H1 (cell line): Measurements from ENCODE around the gene SH3RF3. TPM values are rescaled to one million over a fixed set of nuclear protein-coding genes. Genes with fewer than 3 reads are reported as not detected.

ENCODE experiments used
- CTCF ChIA-PET: fragments of 300-600 bp; sonication (Branson Sonifier 250); formaldehyde crosslinking; loops from one replicate; lab custom pipeline; 2021; ENCODE audit not compliant: partially characterized antibody; lab: Charles Lee
- POLR2A ChIA-PET: fragments of 300-600 bp; sonication (Branson Sonifier 250); formaldehyde crosslinking; loops from one replicate; lab custom pipeline; 2021; ENCODE audit warnings: inconsistent platforms; ENCODE audit not compliant: partially characterized antibody; lab: Charles Lee
- DNase-seq, 2 experiments: peaks; one replicate each; pipeline versions ENCODE4 v3.0.0 to v3.0.0-alpha.2; 2010 to 2022; ENCODE audit warnings: low spot score in 2 of 2, low read depth in 1 of 2, mixed read lengths in 1 of 2
- FAIRE-seq: peaks from 2 replicates; lab custom pipeline; 2011; peaks lifted over from hg19 to GRCh38; lab: Jason Lieb, UNC
- H2AFZ ChIP-seq: 2 replicates; pipeline ENCODE4 v1.8.1; 2012; ENCODE audit warnings: low read length, inconsistent platforms
- H2AK5ac ChIP-seq: 2 replicates; pipeline ENCODE4 v1.6.1; 2013; ENCODE audit warnings: low read depth, low read length
- H2BK120ac ChIP-seq: replicated peaks from 2 replicates; pipeline ENCODE3; 2013; ENCODE audit warnings: low read depth, low read length, inconsistent platforms
- H2BK12ac ChIP-seq: 2 replicates; pipeline ENCODE4 v1.6.1; 2013; ENCODE audit warnings: low read depth, low read length
- H2BK15ac ChIP-seq: 2 replicates; pipeline ENCODE4 v1.6.1; 2013; ENCODE audit warnings: low read length
- H2BK20ac ChIP-seq: 2 replicates; pipeline ENCODE4 v1.6.1; 2013; ENCODE audit warnings: low read length
- H2BK5ac ChIP-seq: 2 replicates; pipeline ENCODE4 v1.6.1; 2013; ENCODE audit warnings: low read depth, low read length
- H3K14ac ChIP-seq: 2 replicates; pipeline ENCODE4 v1.6.1; 2013; ENCODE audit warnings: inconsistent platforms; ENCODE audit not compliant: insufficient read length
- H3K18ac ChIP-seq: 2 replicates; pipeline ENCODE4 v1.6.1; 2013; ENCODE audit warnings: low read length; ENCODE audit errors: extremely low read depth
- H3K23ac ChIP-seq: 2 replicates; pipeline ENCODE4 v1.6.1; 2013; ENCODE audit warnings: inconsistent platforms; ENCODE audit not compliant: insufficient read length
- H3K23me2 ChIP-seq: 2 replicates; pipeline ENCODE4 v1.6.1; 2013; ENCODE audit warnings: low read depth, low read length
- H3K27ac ChIP-seq: 2 replicates; pipeline ENCODE4 v1.6.1; 2011; ENCODE audit warnings: low read depth, low read length, inconsistent platforms
- H3K27me3 ChIP-seq, 4 experiments: replicated peaks in 1 of 4; 1 replicate in 1 of 4; 2 replicates in 3 of 4; pipeline versions ENCODE4 v1.6.1 to v1.8.1; 2011 to 2013; ENCODE audit warnings: low read length in 3 of 4, mild to moderate bottlenecking in 3 of 4, inconsistent platforms in 2 of 4, mixed read lengths in 2 of 4, moderate library complexity in 1 of 4; ENCODE audit not compliant: control insufficient read depth in 3 of 4, insufficient read depth in 3 of 4; ENCODE audit errors: extremely low read depth in 1 of 4
- H3K36me3 ChIP-seq, 4 experiments: 2 replicates each; pipeline versions ENCODE4 v1.6.1 to v1.8.1; 2011 to 2013; ENCODE audit warnings: mild to moderate bottlenecking in 4 of 4, low read length in 3 of 4, moderate library complexity in 2 of 4, control low read depth in 1 of 4, inconsistent platforms in 1 of 4; ENCODE audit not compliant: insufficient read depth in 4 of 4, control insufficient read depth in 2 of 4
- H3K4ac ChIP-seq: replicated peaks from 2 replicates; pipeline ENCODE3; 2013; ENCODE audit warnings: low read length, low read depth, mixed read lengths, inconsistent platforms; ENCODE audit not compliant: insufficient read length
- H3K4me1 ChIP-seq, 4 experiments: replicated peaks in 1 of 4; 1 replicate in 1 of 4; 2 replicates in 3 of 4; pipeline versions ENCODE4 v1.6.1 to v1.8.1; 2011 to 2013; ENCODE audit warnings: low read length in 3 of 4, inconsistent platforms in 2 of 4, mixed read lengths in 1 of 4; ENCODE audit not compliant: insufficient read depth in 4 of 4, control insufficient read depth in 3 of 4
- H3K4me2 ChIP-seq, 2 experiments: 2 replicates each; pipeline versions ENCODE4 v1.6.1 to v1.8.1; 2011 to 2013; ENCODE audit warnings: low read depth in 2 of 2, low read length in 2 of 2, control low read depth in 1 of 2, inconsistent platforms in 1 of 2, mild to moderate bottlenecking in 1 of 2; ENCODE audit not compliant: insufficient read depth in 1 of 2
- H3K4me3 ChIP-seq, 4 experiments: fragments of 200-600, 300-600 bp in 1 of 4; sonication (generic), shearing (Covaris generic), sonication (Bioruptor Twin) in 1 of 4; 2 replicates each; pipeline versions ENCODE4 v1.5.1 to v1.8.1; 2011 to 2016; ENCODE audit warnings: low read length in 4 of 4, low read depth in 3 of 4, control low read depth in 2 of 4, inconsistent platforms in 2 of 4, mild to moderate bottlenecking in 2 of 4, mixed read lengths in 1 of 4, moderate library complexity in 1 of 4; ENCODE audit not compliant: insufficient read depth in 2 of 4; ENCODE audit errors: extremely low read depth in 1 of 4
- H3K56ac ChIP-seq: replicated peaks from 2 replicates; pipeline ENCODE3; 2013; ENCODE audit warnings: low read depth, mild to moderate bottlenecking, mixed read lengths, low read length, inconsistent platforms; ENCODE audit not compliant: insufficient read length
- H3K79me1 ChIP-seq: 2 replicates; pipeline ENCODE4 v1.6.1; 2013; ENCODE audit warnings: low read depth, low read length, control low read depth
- H3K79me2 ChIP-seq, 2 experiments: 2 replicates each; pipeline versions ENCODE4 v1.6.1 to v1.8.1; 2012 to 2013; ENCODE audit warnings: low read length in 2 of 2, mild to moderate bottlenecking in 2 of 2, inconsistent platforms in 1 of 2; ENCODE audit not compliant: insufficient read depth in 2 of 2, control insufficient read depth in 1 of 2
- H3K9ac ChIP-seq, 4 experiments: replicated peaks in 1 of 4; 1 replicate in 1 of 4; 2 replicates in 3 of 4; pipeline versions ENCODE4 v1.6.1 to v1.8.1; 2011 to 2013; ENCODE audit warnings: low read depth in 3 of 4, low read length in 3 of 4, control low read depth in 2 of 4, mild to moderate bottlenecking in 2 of 4, moderate library complexity in 2 of 4, inconsistent platforms in 1 of 4; ENCODE audit errors: extremely low read depth in 1 of 4
- H3K9me3 ChIP-seq, 2 experiments: 2 replicates each; pipeline versions ENCODE4 v1.6.1 to v1.8.1; 2012 to 2013; ENCODE audit warnings: mild to moderate bottlenecking in 2 of 2, moderate library complexity in 2 of 2, control low read depth in 1 of 2, inconsistent platforms in 1 of 2, low read depth in 1 of 2, low read length in 1 of 2, mixed read lengths in 1 of 2; ENCODE audit not compliant: insufficient read depth in 2 of 2
- H4K20me1 ChIP-seq, 2 experiments: replicated peaks in 1 of 2; 2 replicates each; pipeline versions ENCODE3 to v1.8.1; 2011 to 2013; ENCODE audit warnings: inconsistent platforms in 2 of 2, low read length in 2 of 2, mild to moderate bottlenecking in 1 of 2; ENCODE audit not compliant: insufficient read depth in 2 of 2, control insufficient read depth in 1 of 2
- H4K5ac ChIP-seq: 2 replicates; pipeline ENCODE4 v1.6.1; 2013; ENCODE audit warnings: low read length, low read depth, mixed read lengths, inconsistent platforms; ENCODE audit not compliant: insufficient read length
- H4K8ac ChIP-seq: 2 replicates; pipeline ENCODE4 v1.8.0; 2013; ENCODE audit warnings: mild to moderate bottlenecking, moderate library complexity, low read length, inconsistent platforms; ENCODE audit not compliant: insufficient read depth; ENCODE audit errors: extremely low read depth
- H4K91ac ChIP-seq: replicated peaks from 2 replicates; pipeline ENCODE3; 2013; ENCODE audit warnings: low read length, mixed read lengths, inconsistent platforms; ENCODE audit not compliant: insufficient read length
- CREB1 ChIP-seq: IDR thresholded peaks from 2 replicates; pipeline ENCODE4 v1.6.1; 2012; ENCODE audit warnings: inconsistent platforms
- TAF1 ChIP-seq: IDR thresholded peaks from 2 replicates; pipeline ENCODE4 v1.6.1; 2011; ENCODE audit warnings: mild to moderate bottlenecking, low read depth, low read length
- TBP ChIP-seq: IDR thresholded peaks from 2 replicates; pipeline ENCODE4 v1.6.1; 2011; ENCODE audit warnings: low read depth, low read length, improper control_type of control experiment
- ZNF274 ChIP-seq: IDR thresholded peaks from 2 replicates; pipeline ENCODE4 v1.7.0; 2012; ENCODE audit warnings: low read length, borderline replicate concordance; ENCODE audit errors: extremely low read depth
- WGBS, 2 experiments: shearing (Covaris generic) in 1 of 2; methylation state at CpG; one replicate each; pipeline versions ENCODE4 v1.1.6 to v1.1.7; 2013 to 2015; ENCODE audit warnings: low lambda C conversion rate in 2 of 2, mixed read lengths in 2 of 2, inconsistent platforms in 1 of 2, low coverage in 1 of 2, missing lambda C conversion rate in 1 of 2; ENCODE audit not compliant: insufficient replicate concordance in 2 of 2, insufficient coverage in 1 of 2, insufficient read length in 1 of 2; ENCODE audit errors: extremely low coverage in 1 of 2, missing lambda C conversion rate in 1 of 2; 5-methylcytosine and 5-hydroxymethylcytosine counted together
- polyA plus RNA-seq, 7 experiments: library from polyadenylated mRNA; depleted of rRNA in 3 of 7; stranded (reverse) in 5 of 7; unstranded in 2 of 7; fragments of >200 nt in 5 of 7; fragments of 200-250 nt in 2 of 7; gene quantifications; 1 replicate in 5 of 7; 2 replicates in 1 of 7; 4 replicates in 1 of 7; pipeline versions ENCODE4 v1.2.1 to v1.2.3, GENCODE V29; 2011 to 2013; ENCODE audit warnings: missing spikeins in 2 of 7, mixed read lengths in 2 of 7
- total RNA-seq: library from RNA; stranded (reverse); fragmentation: NEBNext Ultra II Directional; extraction: Animal tissue kit (Norgen Biotek cat#: 25700); gene quantifications from 2 replicates; pipeline ENCODE4 v1.2.1, GENCODE V29; 2021

Gene SH3RF3
- total and polyA plus RNA-seq, 2 of the 8 experiments (the other 6 are each of a cell fraction or from before 2014, with no cell fraction given), result 0.11 to 0.65 TPM

GRCh38 chr2:109402980-109403840 lies 274.2 kb downstream of the SH3RF3 start:
- Histone ChIP-seq H3K18ac (no peak overlapping the region), H4K5ac (no peak overlapping the region), H2BK12ac (0 out of 2 replicates have a peak overlapping the region, but pooled peaks have one; percentile 9), H2AK5ac (no peak overlapping the region), H2BK15ac (no peak overlapping the region), H3K36me3 (no peaks in the 10 kb centered on the region), H3K23ac (no peak overlapping the region), H2BK120ac (no peak overlapping the region), H3K23me2 (no peaks in the 10 kb centered on the region; the same call in 1 of the 2 replicates), H3K79me1 (no peaks in the 10 kb centered on the region), H4K8ac (no peak overlapping the region), H3K56ac (no peak overlapping the region), H3K27me3 (no peaks in the 10 kb centered on the region), H2AFZ (no peak overlapping the region), H3K4ac (no peak overlapping the region), H3K14ac (no peak overlapping the region), H3K4me1 (peaks cover 0 to 2% (median 0%) of the 10 kb centered on the region in 4 experiments; a peak in 3 of 7 replicates), H4K91ac (no peak overlapping the region), H3K27ac (no peak overlapping the region), H4K20me1 (no peaks in the 10 kb centered on the region), H3K4me2 (no peak overlapping the region), H3K79me2 (no peaks in the 10 kb centered on the region), H2BK5ac (no peak overlapping the region; the same call in 1 of the 2 replicates), H2BK20ac (no peak overlapping the region), H3K4me3 (no peak overlapping the region), H3K9me3 (no peaks in the 10 kb centered on the region), H3K9ac (no peak overlapping the region)
- ChIA-PET CTCF (interaction anchor here (0.9 to 1.0 kb wide), 2 partner anchors 48 to 217 kb away, joined by 3 read pairs; no protein-coding TSS in a partner anchor), POLR2A (no interaction called here)
- TF ChIP-seq CREB1 (no peak), TAF1 (no peak), TBP (no peak), ZNF274 (no peak)
- DNase-seq (no peak), FAIRE-seq (no peak)
- 85% methylated on average over 17 of the region's 17 CpGs; no CpG with 5 or more reads in 1 of the 2 experiments for WGBS, 2 experiments
